NCI-H146 treated with DMSO at 0.1 percent for 48 hours (cell line): ENCODE measurements around the gene CHRD.
"Not testable (repeated sequence)": the region's sequence is repeated elsewhere in the genome, so short reads cannot be mapped to it uniquely, and the experiment has no call there.

Source experiments
- DNase-seq: peaks from one replicate; lab custom pipeline; 2025; ENCODE audit not compliant: unreplicated experiment; lab: John Stamatoyannopoulos, UW

Gene CHRD

GRCh38 chr3:184379358-184380184 is at the start of gene CHRD:
Gene CHRD (plus strand): TSS chr3:184380054. CDS start chr3:184380319, 265 bp downstream.
- no peak for DNase-seq

- no peak for DNase-seq
Observed at GRCh38 chr3:184332370-184333090, 47.3 kb upstream of the CHRD start.

- DNase-seq: no peak
Observed at GRCh38 chr3:184333190-184333589, 46.7 kb upstream of the CHRD start.

- no peak for DNase-seq
Observed at GRCh38 chr3:184333700-184334099, 46.2 kb upstream of the CHRD start.

GRCh38 chr3:184334470-184335158 is 45.2 kb upstream of the CHRD start:
- DNase-seq: no peak

- DNase-seq: no peak
Observed at GRCh38 chr3:184335291-184335660, 44.6 kb upstream of the CHRD start.

GRCh38 chr3:184335661-184336546 is 44.0 kb upstream of the CHRD start:
- DNase-seq: peak; percentile 52

- peak; percentile 66 for DNase-seq
Observed at GRCh38 chr3:184336547-184337398, 43.1 kb upstream of the CHRD start.

GRCh38 chr3:184337399-184337714 is 42.5 kb upstream of the CHRD start, which contains the start of gene FAM131A:
Gene FAM131A (plus strand): TSS chr3:184337600. CDS start chr3:184337631, 31 bp downstream.
- DNase-seq: no peak

GRCh38 chr3:184337981-184338380 is 41.9 kb upstream of the CHRD start:
- no peak for DNase-seq

- peak; percentile 97 for DNase-seq
Observed at GRCh38 chr3:184338511-184338945, 41.3 kb upstream of the CHRD start.

- DNase-seq: peak; percentile 71
Observed at GRCh38 chr3:184339001-184339400, 40.9 kb upstream of the CHRD start.

GRCh38 chr3:184339451-184340135 is 40.3 kb upstream of the CHRD start:
- not testable (repeated sequence) for DNase-seq

- DNase-seq: no peak
Observed at GRCh38 chr3:184341925-184342324, 37.9 kb upstream of the CHRD start.

GRCh38 chr3:184343200-184343876 is 36.5 kb upstream of the CHRD start:
- DNase-seq: no peak

GRCh38 chr3:184344579-184345316 is 35.1 kb upstream of the CHRD start:
- no peak for DNase-seq

- DNase-seq: peak; percentile 54
Observed at GRCh38 chr3:184345317-184346144, 34.3 kb upstream of the CHRD start.
